HG03354 (cell line): ENCODE data around the gene DUS3L.

Experiments used
- ATAC-seq: cut with Tn5 transposase; IDR thresholded peaks from one replicate; pipeline ENCODE4 v1.9.1; 2021; ENCODE audit warnings: mild to moderate bottlenecking; ENCODE audit not compliant: unreplicated experiment, poor library complexity, severe bottlenecking

DUS3L gene, protein sequence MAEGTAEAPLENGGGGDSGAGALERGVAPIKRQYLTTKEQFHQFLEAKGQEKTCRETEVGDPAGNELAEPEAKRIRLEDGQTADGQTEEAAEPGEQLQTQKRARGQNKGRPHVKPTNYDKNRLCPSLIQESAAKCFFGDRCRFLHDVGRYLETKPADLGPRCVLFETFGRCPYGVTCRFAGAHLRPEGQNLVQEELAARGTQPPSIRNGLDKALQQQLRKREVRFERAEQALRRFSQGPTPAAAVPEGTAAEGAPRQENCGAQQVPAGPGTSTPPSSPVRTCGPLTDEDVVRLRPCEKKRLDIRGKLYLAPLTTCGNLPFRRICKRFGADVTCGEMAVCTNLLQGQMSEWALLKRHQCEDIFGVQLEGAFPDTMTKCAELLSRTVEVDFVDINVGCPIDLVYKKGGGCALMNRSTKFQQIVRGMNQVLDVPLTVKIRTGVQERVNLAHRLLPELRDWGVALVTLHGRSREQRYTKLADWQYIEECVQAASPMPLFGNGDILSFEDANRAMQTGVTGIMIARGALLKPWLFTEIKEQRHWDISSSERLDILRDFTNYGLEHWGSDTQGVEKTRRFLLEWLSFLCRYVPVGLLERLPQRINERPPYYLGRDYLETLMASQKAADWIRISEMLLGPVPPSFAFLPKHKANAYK

DNA sequence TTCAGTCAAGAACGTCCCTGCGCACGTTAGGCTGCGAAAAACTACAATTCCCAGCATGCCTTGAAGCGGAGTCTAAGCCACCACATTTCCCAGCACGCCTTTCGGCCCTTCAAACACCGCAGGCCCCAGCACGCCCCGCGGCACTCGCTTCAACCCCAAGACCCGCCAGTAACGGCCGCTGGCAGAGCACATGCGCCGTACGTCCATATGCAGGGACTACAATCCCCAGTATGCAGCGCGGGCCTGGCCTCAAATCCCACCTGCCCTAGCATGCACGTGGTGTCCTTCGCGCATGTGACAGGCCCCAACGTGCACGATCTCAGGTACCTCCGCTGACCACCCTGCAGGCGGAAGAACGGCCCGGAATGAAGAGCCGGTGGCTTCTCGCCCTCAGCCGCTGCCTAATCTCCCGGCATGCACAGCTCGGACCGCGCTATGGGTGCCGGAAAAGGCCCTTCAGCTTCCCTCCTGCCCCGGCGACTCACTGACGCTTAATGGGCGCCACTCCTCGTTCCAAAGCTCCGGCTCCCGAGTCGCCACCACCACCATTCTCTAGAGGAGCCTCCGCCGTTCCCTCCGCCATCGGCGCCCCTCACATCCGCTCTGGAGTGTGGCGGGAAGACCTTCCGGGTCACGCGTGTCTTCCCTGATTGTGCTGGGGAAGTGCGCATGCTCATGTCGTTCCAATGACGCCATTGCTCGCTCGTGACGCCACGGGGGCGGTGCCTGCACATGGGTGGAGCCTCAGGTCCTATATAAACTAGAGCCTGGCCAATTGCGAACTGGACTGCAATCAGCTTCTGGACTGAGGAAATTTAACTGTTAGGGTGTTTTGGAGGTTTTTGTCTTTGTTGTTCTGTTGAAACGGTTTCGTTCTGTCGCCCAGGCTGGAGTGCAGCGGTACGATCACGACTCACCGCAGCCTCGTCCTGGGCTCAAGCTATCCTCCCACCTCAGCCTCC, at the start of gene DUS3L:
DUS3L (minus strand) TSS at position 605 of the 962 bp plus-strand sequence; CDS start at position 583, 22 bp downstream.
- peak; percentile 91 for ATAC-seq

DNA sequence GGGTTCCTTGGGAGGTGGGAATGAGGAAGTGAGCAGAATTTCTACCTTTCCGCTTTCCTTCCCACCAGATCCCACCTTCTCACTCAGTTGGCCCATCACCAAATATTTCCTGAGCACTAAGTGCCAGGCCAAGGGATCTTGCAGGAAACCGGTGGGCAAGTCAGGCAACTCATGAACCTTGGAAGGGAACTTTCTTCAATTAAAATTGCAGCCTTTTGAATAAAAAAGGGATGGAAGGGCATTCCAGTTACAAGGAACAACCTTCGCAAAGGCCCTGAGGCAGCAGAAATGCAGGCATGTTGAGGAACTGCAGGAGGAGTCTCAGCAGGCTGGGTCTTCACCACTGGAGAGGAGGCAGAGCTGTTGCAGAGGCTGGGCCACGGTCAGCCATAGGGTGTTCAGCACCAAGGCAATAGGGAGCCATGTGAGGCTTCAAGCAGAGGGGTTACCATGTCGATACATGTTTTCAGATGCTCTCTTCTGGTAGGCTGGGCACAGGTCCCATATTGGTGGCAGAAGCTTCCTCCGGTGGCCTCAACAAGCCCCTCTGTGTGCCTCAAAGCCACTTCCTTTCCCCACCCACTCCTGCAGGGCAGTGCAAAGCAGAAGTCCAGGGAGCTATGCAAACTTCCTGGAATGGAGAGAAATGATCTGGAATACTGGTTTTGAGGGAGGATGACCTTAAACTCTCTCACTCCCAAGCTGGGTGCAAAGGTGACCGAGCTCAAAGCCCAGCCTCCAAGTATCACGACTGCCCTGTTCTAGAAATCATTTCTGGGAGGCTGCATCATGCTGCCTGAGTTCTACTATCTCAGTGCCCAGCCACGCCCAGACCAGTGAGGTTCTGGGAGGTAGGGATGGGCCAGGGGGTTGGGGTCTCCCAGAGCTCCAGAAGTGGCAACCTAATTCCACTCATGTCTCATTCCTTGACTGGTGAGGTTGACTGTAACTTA, 48.4 kb upstream of the DUS3L start, which contains the start of gene FUT6:
FUT6 (minus strand) TSS at position 638 of the 953 bp plus-strand sequence. CDS start 7,135 bp downstream, outside the sequence.
- no peak for ATAC-seq

DNA sequence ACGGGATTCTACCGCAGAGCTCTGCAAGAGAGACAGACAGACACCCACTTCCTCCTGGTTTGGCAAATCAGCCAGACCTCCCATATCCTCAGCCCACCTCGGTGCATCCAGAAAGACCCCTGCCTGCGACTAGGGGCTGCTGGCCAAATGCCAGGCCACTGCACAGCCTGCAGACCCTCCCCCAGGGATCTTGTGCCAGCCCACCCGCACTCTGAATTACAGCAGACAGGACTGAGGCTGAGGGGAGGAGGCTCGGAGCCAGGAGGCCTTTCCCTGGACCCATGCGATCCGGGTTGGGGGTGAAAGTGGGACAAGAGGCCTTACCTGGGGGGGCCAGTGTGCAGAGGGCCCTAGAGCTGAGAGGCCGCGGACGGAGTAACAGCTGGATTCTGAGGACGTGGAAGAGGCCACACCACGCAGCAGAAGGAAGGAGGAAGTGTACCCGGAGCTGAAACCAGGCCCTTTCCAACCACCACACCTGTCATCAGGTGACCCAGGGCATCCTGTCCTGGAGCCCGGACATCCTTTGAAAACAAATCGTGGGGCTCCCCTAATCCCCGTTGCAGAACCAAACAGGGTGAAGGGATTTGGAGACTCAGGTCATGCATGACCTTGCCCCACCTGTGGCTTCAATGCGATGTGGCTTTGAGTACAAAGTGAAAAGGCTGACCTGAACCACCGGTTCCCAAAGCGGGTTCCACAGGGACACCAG, 47.5 kb upstream of the DUS3L start:
- ATAC-seq, result no peak

DNA sequence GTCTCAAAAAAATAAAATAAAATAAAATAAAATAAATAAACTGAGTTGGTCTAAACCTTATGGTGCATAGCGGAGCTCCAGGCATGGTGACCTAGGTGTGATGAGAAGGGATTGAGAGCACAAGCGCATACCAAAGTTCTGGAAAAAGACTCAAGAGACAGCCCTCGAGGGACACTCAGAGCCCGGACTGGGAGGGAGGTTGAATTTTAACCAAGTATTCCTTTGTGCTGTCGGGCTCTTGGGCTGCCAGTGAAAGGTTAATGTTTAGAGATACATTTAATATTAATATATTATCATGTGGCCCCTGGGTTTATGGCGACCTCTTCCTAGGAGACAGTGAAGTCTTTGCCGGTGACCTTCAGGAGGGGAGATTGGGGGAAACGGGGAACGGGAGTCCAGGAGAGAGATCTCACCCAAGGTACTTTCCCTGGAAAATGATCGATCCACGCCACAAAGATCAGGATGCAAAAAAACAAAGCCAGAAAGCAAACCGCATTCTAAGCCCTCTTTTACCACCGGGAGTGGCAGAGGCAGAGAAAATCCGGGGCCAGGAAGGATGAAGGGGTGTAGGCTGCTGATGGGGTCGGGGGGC, 46.9 kb upstream of the DUS3L start:
- no peak for ATAC-seq

DNA sequence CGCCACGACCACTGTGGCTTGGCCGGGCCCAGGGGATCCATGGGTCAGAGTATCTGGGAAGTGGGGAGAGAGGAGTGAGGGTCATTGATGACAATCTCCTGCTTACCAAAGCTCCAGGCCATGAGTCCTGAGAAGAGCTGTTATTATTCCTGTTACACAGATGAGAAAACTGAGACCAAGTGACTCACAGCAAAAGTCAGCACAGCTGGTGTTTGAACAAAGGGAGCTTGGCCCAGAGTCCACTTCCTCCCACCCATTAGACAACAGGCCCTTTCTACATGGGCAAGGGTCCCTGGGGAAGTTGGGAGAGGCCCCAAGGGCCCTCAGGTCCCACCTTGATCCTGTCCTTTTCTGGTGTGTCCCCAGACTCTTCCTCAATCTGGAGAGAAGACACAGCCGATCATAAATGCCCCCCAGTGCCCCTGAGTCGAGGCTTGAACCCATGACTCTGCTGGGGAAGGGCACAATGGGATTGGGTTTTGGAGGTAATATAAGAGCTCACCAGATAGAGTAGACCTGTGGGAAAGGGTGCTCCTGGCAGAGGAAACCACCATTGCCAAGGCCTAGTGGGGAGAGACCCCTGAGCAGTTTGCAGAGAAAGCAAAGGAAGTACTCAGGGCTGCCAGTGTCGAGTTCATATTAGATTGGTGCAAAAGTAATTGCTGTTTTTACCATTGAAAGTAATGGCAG, 41.7 kb upstream of the DUS3L start:
- ATAC-seq, result no peak

DNA sequence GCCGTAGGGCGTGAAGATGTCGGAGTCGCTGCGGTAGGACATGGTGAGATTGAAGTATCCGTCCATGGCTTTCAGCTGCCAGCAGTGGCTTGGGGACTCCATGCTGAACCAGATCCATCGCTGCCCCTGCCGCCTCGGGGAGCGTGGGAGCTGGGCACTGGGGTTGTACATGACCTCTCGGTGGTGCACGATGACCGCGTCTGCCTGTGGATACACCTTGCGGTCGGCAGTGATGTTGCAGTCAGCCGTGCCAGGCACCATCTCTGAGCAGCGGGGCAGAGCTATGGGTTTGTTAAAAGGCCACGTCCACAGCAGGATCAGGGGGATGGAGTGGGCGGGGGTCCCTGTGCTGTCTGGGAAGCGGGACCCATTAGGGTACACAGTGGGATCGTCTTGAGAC, 41.1 kb upstream of the DUS3L start:
- no peak for ATAC-seq

DNA sequence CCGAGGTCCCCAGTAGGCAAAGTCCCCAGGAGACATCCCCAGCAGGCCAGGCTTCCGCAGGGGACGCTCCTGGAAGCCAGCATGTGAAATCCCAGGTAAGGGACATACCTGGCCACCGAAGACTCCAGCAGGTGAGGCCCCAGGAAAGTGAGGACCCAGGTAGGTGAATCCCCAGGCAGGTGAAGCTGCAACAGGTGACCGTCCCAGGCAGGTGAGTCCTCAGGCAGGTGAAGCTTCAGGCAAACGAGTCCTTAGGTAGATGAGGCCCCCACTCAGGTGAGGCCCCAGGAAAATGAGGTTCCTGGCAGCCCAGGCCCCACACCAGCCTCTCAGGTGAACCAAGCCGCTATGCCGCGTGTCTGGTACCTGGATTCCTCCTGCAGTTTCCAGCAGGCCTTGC, 40.2 kb upstream of the DUS3L start:
- ATAC-seq, result no peak

DNA sequence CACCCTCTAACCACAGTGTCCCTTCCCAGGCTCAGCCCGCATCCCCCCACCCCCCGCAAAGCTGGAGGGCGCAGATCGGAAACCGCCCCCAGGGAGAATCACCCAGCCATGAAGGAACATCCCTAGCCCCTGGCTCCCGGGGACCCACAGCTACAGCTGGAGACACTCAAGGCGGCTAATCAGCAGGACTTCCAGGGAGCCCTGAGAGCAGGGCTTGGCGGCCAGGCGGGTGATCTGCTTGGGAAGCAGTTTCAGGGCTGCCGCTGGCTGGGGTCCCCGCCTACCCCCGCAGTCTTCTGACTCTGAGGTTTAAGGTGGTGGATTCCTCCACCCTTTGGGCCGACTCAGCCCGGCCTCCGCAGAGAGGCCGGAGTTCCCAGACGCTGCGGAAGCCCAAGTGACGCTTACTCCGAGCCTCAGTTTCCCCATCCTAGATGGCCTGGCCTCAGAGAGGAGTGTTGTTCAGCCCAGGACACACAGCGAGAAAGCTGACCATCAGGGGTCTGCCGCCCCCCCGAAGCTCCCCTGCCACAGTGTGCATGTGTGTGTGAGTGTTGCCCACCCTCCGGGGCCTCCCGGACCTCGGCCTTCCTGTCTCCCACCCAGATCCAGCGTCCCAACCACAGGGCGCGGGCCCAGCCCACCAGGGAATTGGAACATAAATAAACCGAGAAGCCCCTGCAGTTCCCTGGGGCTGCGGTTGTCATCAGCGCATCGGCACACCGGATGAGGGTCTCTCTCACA, 38.8 kb upstream of the DUS3L start:
- ATAC-seq, result no peak

DNA sequence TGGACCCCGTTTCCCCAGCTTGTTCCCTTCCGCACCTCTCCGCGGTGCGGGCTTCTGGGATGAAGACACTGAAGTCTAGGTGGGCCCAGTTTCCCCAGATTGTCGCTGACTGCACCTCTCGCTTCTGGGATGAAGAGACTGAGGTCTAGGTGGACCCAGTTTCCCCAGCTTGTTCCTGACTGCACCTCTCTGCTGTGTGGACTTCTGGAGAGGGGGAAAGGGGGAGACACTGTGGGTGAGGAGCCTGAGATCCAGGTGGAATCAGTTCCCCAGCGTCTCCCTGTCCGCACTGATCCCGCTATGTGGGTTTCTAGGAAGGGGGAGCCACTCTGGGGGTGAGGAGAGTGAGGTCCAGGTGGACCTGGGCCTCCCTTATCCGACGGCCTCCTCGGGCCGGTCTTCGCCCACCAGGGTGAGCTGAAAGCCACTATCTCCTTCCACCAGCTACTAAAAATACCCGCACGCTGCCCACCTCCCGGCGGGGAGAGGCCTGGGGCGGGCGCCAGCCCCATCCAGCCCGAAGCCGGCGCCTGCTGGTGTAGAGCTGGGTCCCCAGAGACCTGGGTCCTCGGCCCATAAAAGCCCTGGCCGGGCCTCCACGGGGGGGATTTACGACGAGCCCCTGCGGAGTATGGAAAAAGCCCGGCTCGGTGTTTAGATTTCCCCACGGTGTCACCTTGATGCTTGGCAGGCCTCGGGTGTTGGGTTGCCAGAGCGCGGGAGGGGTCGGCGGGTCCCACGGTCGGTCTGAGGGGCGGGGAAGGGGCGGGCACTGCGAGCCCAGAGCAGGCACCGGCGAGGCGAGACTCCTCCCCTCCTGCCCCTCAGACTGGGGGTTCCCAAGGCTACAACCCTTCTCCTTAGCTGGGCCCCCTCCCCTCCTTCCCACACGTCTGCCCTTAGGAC, 38.0 kb upstream of the DUS3L start:
- no peak for ATAC-seq

DNA sequence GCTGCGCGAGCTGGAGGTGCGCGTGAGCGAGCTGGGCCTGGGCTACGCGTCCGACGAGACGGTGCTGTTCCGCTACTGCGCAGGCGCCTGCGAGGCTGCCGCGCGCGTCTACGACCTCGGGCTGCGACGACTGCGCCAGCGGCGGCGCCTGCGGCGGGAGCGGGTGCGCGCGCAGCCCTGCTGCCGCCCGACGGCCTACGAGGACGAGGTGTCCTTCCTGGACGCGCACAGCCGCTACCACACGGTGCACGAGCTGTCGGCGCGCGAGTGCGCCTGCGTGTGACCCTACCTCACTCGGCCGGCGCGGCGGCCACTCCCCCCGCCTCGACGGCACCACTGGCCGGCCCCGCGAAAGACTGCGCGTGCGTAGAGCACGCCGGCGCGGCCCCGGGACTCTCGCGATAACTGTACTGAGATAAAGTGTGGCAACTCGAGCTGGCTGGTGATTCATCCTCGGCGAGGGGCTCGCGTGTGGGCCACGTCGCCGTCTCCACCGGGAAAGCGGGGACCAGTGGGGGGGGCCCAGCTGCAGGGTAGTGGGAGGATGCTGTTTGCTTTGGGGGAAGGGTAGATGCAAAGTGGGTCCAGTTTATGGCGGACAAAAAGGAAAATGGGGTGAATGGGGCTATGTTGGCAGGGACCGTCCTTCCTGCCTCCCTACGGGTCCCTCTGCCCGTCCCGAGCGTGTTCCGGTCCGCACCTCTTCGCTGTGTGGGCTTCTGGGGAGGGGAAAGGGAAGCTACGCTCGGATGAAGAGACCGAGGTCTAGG, 37.1 kb upstream of the DUS3L start:
- ATAC-seq, result peak; percentile 74

DNA sequence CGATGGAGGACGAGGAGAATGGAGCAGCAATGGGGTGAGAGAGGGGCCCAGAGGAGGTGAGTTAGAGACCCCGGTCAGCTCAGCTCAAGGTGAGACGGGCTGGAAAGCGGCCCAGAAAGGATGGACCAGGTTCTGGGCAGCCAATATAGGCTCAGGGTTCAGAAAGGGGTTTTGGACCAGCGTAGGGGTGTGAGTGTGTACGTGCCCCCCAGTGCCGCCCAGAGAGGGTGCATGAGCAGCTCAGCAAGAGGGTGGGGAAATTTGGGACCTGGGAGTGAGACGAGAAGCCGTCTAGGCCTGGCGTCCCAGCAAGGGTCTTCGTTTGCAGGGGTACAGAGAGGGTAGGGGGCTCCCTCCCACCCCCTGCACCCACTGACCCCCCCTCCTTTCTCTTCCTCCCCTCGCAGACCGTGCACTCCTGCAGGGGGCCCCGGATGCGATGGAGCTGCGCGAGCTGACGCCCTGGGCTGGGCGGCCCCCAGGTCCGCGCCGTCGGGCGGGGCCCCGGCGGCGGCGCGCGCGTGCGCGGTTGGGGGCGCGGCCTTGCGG, 36.5 kb upstream of the DUS3L start:
- ATAC-seq, result no peak

DNA sequence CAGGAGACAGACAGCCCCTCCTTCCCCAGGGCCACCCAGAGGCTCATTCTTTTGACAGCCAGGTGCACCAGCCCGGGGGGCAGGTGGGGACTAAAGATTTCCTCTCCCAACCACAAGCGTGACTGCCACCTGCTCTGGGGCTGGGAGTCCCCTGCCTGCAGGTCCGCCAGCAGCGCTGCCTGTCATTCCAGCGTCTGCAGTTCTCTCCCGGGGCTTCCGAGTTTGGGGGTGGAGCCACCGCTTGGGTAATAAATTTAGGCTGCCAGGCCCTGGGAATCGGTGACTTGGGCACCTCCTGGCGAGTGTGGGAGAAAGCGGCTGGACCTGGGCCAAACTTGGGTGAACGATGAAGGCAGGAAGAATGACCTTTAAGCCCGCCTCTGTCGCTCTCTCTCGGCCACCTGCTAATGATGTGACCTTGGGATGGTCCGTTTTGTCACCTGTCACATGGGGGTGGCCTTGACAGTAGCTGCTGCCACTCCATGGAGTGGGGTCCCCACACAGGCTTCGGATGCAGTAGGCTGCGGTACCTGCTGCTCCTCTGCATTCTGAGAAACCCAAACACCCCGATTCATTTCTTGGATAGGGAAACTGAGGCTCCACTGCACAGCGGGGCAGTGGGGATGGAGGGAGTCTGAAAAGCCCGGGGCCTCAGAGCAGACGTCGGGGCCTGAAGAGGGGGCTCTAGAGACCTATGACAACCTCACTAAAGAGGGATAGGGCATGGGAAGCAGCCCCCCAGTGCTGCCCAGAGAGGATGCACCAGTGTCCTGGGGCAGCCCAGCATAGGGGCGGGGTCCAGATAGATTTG, 35.8 kb upstream of the DUS3L start:
- no peak for ATAC-seq

DNA sequence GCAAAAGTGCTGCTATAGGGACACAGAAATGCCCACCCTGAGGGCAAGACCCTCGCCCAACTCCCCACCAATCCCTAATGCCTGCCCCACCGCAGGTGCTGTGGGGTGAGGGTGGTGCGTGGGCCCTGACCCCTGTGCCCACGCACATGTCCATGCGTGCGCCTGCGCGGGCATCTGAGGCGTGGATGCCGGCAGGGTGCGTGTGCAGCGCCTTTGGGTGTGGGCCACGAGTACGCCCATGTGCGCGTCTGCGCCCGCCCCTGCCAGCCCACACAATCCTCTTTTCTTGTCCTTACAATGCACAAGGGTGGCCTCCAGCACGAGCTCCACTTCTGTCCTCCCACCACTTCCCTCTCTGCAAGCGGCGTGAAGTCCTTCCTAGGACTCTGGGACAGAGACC, 34.2 kb upstream of the DUS3L start:
- ATAC-seq, result no peak

DNA sequence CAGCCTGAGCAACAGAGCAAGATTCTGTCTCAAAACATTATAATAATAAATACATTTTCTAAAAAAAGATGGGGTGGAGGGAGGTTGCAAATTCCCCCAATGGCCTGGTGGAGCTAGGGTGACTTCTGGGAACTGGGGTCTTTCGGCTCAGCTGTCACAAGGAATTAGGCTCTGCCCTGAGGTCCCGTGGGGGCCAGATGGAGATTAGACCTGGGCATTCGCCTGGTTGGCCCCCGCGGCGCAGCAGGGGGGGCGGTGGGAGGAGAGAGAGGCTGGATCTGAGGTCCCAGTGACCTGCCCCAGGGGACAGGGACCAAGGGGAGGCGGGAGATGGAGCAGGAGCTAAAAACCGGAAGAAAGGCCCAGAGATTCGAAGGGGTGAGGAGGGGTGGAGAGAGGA, 33.8 kb upstream of the DUS3L start:
- ATAC-seq, result no peak
